ENCODE measurements around the gene ZNF516. TPM values are rescaled to one million over a fixed set of nuclear protein-coding genes. Genes with fewer than 3 reads are reported as not detected.

The ZNF516 gene
- total and polyA plus RNA-seq, 2 experiments from 2014 or later: 17.8 to 29.4 TPM

DNA sequence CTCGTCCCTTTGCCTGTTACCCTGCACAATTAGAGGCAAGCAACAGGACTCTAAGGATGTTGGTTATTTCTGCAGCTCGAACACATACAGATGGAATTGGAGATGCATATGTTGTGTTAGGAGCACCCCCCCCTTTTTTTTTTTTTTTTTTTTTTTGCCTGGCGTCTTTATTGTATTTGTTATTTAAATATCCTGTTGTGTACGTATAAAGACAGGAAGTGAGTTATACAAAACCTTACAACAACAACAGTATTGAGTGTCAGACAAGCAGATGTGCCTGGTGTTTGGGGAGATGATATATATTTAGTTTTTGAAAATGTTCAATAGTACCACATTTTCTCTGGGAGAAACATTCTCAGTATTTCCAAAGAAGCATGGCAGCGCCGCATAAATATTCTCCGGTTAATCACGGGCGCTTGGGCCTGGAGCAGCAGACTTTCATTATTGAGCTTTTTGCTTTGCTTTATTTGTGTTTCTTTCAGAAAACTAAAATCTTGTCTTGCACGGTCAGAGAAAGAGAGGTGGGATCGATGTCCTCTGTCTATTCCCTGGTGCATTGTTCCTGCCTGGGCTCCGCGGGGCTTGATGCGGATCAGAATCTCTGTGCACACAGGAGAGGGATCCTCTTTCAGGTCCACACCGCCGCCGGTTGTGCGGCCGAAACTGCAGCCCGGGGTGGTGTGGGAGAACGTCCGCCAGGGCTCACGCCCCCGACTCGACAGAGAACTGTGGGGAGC is 23.2 kb upstream of the ZNF516 start:
- peak overlapping the region; percentile 96 for H3K4me2 ChIP-seq (ENCODE audit: unreplicated experiment)
- no peaks in the 10 kb centered on the region for H3K79me2 ChIP-seq (ENCODE audit: insufficient read depth)
- no peaks in the 10 kb centered on the region for H3K27me3 ChIP-seq (replicated peaks; ENCODE audit: insufficient read depth)
- TF ChIP-seq EZH2phosphoT487 (IDR thresholded peaks at IDR 0.05; ENCODE audit: insufficient read depth, low read depth) (no peak), EZH2 (IDR thresholded peaks at IDR 0.05; ENCODE audit: insufficient read depth, poor library complexity, severe bottlenecking) (no peak)
- H2AFZ ChIP-seq: peak overlapping the region; percentile 98
- H3K4me1 ChIP-seq (ENCODE audit: insufficient read depth): peaks cover 4% of the 10 kb centered on the region; the same call in 1 of the 2 replicates
- H3K9me3 ChIP-seq (ENCODE audit: low read depth): no peaks in the 10 kb centered on the region
- DNase-seq: peak; percentile 77
- in situ Hi-C loops (cut with MboI): no loop called here
- 7% methylated on average over 23 to 25 of the region's 25 CpGs for WGBS, 2 experiments (ENCODE audit: low coverage in 1 of 2, low lambda C conversion rate in 2 of 2, missing lambda C conversion rate in 2 of 2)
- peak overlapping the region; percentile 74 for H3K4me3 ChIP-seq
- no peaks in the 10 kb centered on the region for H4K20me1 ChIP-seq (ENCODE audit: insufficient read depth)
- 0 out of 2 replicates have a peak, but pooled peaks cover 4% of the 10 kb centered on the region for H3F3A ChIP-seq (ENCODE audit: insufficient read depth)
- peak overlapping the region; percentile 58 for H3K27ac ChIP-seq
- peak overlapping the region; percentile 79 for H3K9ac ChIP-seq
- H3K9me2 ChIP-seq (ENCODE audit: insufficient read depth): no peaks in the 10 kb centered on the region
- no peaks in the 10 kb centered on the region for H3K36me3 ChIP-seq (ENCODE audit: low read depth)

DNA sequence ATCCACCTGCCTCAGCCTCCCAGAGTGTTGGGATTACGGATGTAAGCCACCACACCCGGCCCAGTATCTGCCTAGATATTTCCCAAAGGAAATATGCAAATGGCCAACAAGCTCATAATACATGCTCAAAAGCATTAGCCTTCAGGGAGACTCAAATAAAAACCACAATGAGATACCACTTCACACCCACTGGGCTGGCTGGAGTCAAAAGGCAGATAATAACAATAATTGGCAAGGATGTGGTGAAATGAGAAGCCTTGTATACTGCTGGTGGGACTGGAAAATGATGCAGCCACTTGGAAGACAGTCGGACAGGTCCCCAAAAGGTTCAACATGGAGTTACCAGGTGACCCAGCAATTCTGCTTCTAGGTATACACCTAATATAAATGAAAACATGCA is 20.5 kb upstream of the ZNF516 start:
- Histone ChIP-seq H3K4me3 (no peak overlapping the region), H4K20me1 (ENCODE audit: insufficient read depth) (no peaks in the 10 kb centered on the region), H3K4me1 (ENCODE audit: insufficient read depth) (peaks cover 4% of the 10 kb centered on the region; the same call in 1 of the 2 replicates), H3K9me2 (ENCODE audit: insufficient read depth) (no peaks in the 10 kb centered on the region), H3K9ac (no peak overlapping the region), H3K36me3 (ENCODE audit: low read depth) (no peaks in the 10 kb centered on the region), H3K27ac (no peak overlapping the region), H3K79me2 (ENCODE audit: insufficient read depth) (no peaks in the 10 kb centered on the region), H3K9me3 (ENCODE audit: low read depth) (no peaks in the 10 kb centered on the region), H3K4me2 (ENCODE audit: unreplicated experiment) (no peak overlapping the region), H3K27me3 (replicated peaks; ENCODE audit: insufficient read depth) (no peaks in the 10 kb centered on the region), H2AFZ (no peak overlapping the region), H3F3A (ENCODE audit: insufficient read depth) (0 out of 2 replicates have a peak, but pooled peaks cover 4% of the 10 kb centered on the region)
- no peak for TF ChIP-seq EZH2 (IDR thresholded peaks at IDR 0.05; ENCODE audit: insufficient read depth, poor library complexity, severe bottlenecking)
- no peak for TF ChIP-seq EZH2phosphoT487 (IDR thresholded peaks at IDR 0.05; ENCODE audit: insufficient read depth, low read depth)
- WGBS, 2 experiments (ENCODE audit: low coverage in 1 of 2, low lambda C conversion rate in 2 of 2, missing lambda C conversion rate in 2 of 2): 92 to 94% methylated on average over 3 of the region's 3 CpGs
- DNase-seq: no peak
- in situ Hi-C loops (cut with MboI): no loop called here

DNA sequence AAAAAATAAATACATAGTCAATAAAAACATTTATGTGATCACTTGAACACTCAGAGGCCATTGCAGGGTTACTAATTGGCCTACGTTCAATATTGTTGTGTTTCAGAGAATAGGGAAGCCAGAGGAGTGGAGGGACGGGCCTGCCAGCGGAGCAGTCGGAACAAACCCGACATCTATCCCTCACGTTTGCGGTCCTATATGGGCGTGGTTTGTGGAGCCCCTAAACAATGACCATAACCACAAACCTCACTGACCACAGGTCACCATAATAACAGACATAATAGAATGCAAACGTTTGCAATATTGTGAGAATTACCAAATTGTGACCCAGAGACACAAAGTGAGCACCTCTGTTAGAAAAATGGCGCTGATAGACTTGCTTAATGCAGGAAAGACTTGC is 19.5 kb upstream of the ZNF516 start:
- Histone ChIP-seq H3K9me2 (ENCODE audit: insufficient read depth) (no peaks in the 10 kb centered on the region), H3K79me2 (ENCODE audit: insufficient read depth) (no peaks in the 10 kb centered on the region), H3K36me3 (ENCODE audit: low read depth) (no peaks in the 10 kb centered on the region), H4K20me1 (ENCODE audit: insufficient read depth) (no peaks in the 10 kb centered on the region), H3K4me2 (ENCODE audit: unreplicated experiment) (no peak overlapping the region), H2AFZ (no peak overlapping the region), H3K9ac (no peak overlapping the region), H3F3A (ENCODE audit: insufficient read depth) (0 out of 2 replicates have a peak, but pooled peaks cover 4% of the 10 kb centered on the region), H3K27me3 (replicated peaks; ENCODE audit: insufficient read depth) (no peaks in the 10 kb centered on the region), H3K4me1 (ENCODE audit: insufficient read depth) (peaks cover 4% of the 10 kb centered on the region; the same call in 1 of the 2 replicates), H3K9me3 (ENCODE audit: low read depth) (no peaks in the 10 kb centered on the region), H3K4me3 (no peak overlapping the region), H3K27ac (no peak overlapping the region)
- in situ Hi-C loops (cut with MboI): no loop called here
- no peak for TF ChIP-seq EZH2 (IDR thresholded peaks at IDR 0.05; ENCODE audit: insufficient read depth, poor library complexity, severe bottlenecking)
- TF ChIP-seq EZH2phosphoT487 (IDR thresholded peaks at IDR 0.05; ENCODE audit: insufficient read depth, low read depth): no peak
- 81 to 88% methylated on average over 10 of the region's 10 CpGs for WGBS, 2 experiments (ENCODE audit: low coverage in 1 of 2, low lambda C conversion rate in 2 of 2, missing lambda C conversion rate in 2 of 2)
- DNase-seq: no peak

DNA sequence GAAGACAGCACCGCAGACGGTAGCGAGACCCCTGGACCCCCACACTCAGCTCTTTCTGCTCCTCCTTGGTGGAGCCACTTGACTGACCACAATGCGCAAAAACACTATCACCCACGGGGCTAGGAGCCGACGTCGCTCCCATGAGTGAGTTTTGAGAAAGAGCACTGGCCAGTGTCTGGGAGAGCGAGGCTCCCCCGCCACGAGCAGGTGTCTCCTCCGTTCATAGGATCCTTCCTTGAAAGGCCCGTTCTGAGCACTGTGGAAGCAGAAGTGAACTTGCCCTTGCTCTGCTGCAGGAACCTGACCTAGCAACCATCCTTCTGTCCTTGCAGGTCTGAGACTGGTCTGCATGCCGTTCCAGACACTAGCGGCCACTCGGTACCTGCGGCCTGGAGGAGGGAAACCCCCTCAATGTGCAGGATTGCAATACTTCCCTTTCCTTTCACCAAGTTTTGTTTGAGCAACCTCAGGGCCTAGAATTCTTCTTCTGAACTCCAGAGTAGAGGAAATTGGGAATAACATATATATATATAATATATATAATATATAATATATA is 12.9 kb upstream of the ZNF516 start:
- Histone ChIP-seq H2AFZ (no peak overlapping the region), H4K20me1 (ENCODE audit: insufficient read depth) (no peaks in the 10 kb centered on the region), H3K36me3 (ENCODE audit: low read depth) (no peaks in the 10 kb centered on the region), H3K79me2 (ENCODE audit: insufficient read depth) (no peaks in the 10 kb centered on the region), H3F3A (ENCODE audit: insufficient read depth) (no peaks in the 10 kb centered on the region), H3K9me2 (ENCODE audit: insufficient read depth) (no peaks in the 10 kb centered on the region), H3K27ac (no peak overlapping the region), H3K4me1 (ENCODE audit: insufficient read depth) (no peaks in the 10 kb centered on the region), H3K9ac (no peak overlapping the region), H3K4me2 (ENCODE audit: unreplicated experiment) (no peak overlapping the region), H3K9me3 (ENCODE audit: low read depth) (no peaks in the 10 kb centered on the region), H3K27me3 (replicated peaks; ENCODE audit: insufficient read depth) (no peaks in the 10 kb centered on the region), H3K4me3 (no peak overlapping the region)
- no peak for TF ChIP-seq EZH2phosphoT487 (IDR thresholded peaks at IDR 0.05; ENCODE audit: insufficient read depth, low read depth)
- TF ChIP-seq EZH2 (IDR thresholded peaks at IDR 0.05; ENCODE audit: insufficient read depth, poor library complexity, severe bottlenecking): no peak
- no peak for DNase-seq
- in situ Hi-C loops (cut with MboI): no loop called here
- 95 to 99% methylated on average over 17 of the region's 17 CpGs for WGBS, 2 experiments (ENCODE audit: low coverage in 1 of 2, low lambda C conversion rate in 2 of 2, missing lambda C conversion rate in 2 of 2)

All from GM23248 (cell line).